ENCODE measurements around the gene ZNF462.
"Not testable (repeated sequence)": the region's sequence is repeated elsewhere in the genome, so short reads cannot be mapped to it uniquely, and the experiment has no call there.

Gene ZNF462

DNA sequence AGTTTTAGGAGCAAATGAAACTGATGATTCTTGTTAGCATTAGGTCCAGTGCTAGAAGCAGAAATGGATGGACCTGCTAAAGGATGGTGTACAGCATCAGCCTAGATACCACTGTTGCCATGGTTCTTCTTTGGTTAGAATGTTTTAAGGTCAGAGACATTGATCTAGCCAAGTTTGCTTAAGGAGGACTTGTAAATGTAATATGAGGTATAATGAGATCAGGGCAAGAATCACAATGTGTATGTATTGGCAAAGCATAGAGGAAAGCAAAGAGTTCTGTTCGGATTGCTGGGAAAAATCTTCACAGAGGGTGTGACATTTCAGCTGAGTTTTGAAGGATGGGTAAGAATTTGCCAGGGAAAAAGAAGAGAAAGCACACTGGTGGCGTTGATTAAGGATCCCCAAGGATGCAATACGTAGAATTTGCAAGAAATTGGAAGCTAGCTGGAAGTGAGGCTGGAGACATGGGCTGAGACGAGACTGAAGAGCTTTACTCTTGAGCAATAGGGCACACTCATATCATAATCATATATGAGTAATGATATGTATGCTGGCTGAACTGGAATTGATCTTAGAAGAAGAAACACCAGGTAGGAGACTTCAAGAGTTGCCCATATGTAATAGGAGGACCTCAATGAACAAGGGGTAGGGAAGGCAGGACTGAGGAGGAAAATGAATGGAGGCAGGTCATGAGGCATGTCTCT, 102.0 kb downstream of the ZNF462 start:
- DNase-seq, result no peak

DNA sequence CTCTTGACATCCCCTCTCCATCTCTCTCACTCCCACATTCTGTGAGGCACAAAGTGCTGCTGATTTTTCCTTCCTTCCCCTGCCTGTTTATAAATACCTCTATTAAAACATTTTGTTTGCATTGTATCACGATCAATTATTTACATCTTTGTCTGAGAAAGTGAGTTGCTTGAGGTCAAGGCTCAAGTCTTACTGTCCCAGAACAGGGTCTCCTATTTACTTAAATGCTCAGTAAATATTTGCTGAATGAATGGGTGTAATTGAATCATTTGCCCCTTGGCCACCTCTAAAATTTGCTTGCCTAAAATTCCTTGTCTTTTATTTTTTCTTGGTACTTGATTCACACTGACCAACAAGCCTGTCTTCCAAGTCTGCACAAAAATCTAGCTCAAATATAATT, 103.5 kb downstream of the ZNF462 start:
- no peak for DNase-seq

GRCh38 chr9:106969696-106970095, 106.7 kb downstream of the ZNF462 start:
- no peak for DNase-seq

DNA sequence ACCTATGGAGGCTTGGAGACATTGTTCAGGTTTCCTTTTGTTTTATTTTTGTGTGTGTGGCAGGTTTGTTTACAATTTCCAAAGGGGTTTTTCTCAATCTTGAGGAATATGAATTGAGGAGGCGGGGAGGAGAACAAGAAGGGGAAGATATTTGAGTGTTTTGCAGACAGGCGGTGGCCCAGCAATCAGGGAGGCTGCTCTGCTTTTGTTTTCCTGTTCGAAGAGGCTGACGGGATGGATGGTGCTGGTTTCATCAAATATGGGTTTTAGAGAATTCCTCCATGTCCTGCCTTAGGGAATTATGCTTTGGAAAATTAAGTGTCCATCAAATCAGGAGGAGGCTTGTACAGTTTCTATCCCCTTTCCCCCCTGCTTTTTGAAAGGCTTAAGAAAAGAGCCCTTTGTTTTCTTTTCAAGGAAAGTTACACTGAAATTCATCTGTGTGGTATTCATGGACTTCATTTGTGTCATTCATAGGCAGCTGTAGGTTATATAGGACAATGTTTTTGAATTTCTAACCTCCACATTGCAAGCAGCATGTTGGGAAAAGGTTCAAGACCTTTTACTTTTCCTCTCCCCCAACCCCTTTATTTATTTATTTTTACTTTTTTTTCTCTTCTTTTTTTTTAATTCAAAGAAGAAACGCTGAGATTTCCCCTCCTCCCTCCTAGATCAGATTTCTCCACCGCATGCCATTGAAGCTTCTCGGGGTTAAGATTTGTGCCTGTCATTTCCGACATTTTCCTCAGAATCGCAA, 107.4 kb downstream of the ZNF462 start:
- no peak for DNase-seq

DNA sequence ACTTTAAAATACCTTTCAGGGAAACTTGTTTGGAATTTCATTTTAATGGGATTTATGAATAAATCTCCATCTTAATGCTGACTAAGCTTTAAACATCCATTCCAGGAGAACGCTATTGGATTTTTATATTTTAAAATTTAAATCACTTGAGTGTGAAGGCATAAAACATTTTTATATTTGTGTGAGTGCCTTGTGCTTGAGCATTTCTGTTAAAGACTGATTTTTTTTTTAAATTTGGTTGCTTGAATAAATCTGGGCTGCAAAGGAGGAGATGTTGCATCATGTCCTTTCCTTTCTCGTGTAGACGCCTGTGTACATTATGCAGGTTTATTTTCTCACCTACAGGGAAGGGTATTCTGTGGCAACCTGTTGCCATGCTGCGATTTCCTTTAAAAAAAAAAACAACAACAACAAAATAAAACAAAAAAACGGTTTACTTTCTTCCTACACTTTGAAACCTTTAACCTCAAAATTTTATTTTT, 108.1 kb downstream of the ZNF462 start:
- DNase-seq, result no peak

DNA sequence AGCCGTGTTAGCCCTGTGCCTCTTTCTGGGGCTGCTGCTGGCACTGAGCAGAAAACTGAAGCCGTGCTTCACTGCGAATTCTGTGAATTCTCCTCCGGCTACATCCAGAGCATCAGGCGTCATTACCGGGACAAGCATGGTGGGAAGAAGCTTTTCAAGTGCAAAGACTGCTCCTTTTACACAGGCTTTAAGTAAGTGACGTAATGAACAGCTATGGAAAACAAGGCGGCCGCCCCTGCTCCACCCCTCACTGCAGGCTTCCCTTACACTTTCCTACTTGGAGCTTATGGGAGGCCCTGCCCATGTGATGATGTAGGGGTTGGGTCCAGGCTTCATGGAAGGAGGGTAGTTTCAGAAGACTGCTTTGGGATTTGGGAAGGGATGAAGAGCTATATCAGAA, 109.1 kb downstream of the ZNF462 start:
- DNase-seq, result no peak

DNA sequence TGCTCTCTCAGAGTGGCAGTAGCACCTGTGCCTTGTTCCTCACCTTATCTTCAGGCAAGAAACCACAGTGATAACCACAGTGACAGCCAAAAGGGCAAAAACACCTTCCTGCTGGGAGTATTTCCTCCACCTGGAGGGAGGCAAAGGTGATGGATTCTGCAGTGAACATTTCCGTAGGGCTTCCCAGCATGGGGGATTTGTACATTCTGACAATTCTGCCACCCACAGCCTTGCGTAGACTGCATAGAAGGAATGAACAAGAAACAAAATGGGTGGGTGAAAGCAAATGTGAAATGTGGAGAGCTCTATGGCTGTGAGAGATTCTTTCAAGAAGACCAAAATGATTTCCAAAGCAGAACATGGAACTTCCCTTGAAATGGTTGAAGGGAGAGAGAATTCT, 111.4 kb downstream of the ZNF462 start:
- DNase-seq, result no peak

- DNase-seq, result no peak
These were observed 113.8 kb downstream of the ZNF462 start for GRCh38 chr9:106976772-106977171.

DNA sequence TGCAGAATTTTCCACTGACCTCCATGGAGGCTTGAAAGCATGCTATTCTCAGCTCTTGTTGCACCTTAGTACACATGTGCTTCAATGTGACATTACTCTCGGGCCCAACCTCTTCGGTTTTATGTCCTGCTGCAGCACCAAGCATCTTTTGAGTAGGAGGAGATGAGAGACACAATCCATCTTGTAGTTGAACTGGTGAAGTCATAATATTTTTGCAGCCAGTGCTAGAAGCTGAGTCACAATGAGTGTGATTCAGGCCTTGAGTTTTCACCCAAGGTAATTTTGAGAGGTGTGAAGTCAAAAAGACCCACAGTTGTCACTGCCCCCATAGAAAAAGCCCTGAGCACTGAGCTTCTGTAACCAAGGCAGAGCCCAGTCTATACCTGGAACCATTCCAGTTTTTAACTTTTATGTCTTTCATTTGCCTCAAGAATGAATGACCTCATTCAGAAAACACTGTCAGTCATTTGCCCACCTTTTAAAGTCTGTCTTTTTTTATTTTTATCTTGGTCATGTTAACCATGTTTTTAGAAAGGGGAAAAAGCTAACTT, 117.7 kb downstream of the ZNF462 start:
- no peak for DNase-seq

GRCh38 chr9:106981396-106982287, 118.7 kb downstream of the ZNF462 start:
- DNase-seq, result no peak

GRCh38 chr9:106982636-106983035, 119.7 kb downstream of the ZNF462 start:
- no peak for DNase-seq

DNA sequence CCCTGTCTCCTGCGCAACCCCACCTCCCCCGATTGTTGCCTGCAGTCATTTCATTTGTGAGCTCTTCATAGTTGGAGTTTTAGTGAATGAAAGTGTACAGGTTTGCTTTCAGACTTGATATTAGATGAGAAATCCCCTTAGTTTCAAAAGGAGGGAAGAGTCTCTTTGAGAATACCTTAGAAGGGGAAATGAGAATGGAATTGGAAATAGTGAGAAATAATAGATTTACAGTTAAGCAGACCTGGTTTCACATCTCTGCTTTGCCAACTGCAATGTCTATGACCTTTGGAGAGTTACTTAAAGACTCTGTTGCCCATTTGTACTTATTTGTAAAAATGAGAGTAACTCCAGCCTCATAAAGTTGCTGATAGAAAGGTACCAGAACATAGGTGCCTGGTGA, 120.4 kb downstream of the ZNF462 start:
- no peak for DNase-seq

DNA sequence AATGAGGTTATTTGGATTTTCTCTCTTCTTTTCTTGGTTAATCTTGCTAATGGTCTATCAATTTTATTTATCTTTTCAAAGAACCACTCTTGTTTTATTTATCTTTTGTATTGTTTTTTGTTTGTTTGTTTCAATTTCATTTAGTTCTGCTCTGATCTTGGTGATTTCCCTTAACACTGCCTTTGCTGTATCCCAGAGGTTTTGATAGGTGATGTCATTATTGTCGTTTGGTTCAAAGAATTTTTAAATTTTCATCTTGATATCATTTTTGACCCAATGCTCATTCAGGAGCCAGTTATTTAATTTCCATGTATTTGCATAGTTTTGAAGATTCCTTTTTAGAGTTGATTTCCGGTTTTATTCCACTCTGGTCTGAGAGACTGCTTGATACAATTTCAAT, 126.9 kb downstream of the ZNF462 start:
- not testable (repeated sequence) for DNase-seq

- DNase-seq, result no peak
These were observed 129.2 kb downstream of the ZNF462 start for GRCh38 chr9:106992186-106992585.

GRCh38 chr9:106993603-106994002, 130.6 kb downstream of the ZNF462 start:
- DNase-seq, result no peak

- no peak for DNase-seq
These were observed 131.5 kb downstream of the ZNF462 start for GRCh38 chr9:106994463-106994862.

GRCh38 chr9:107000218-107000617, 137.3 kb downstream of the ZNF462 start:
- DNase-seq, result no peak

- no peak for DNase-seq
These were observed 142.2 kb downstream of the ZNF462 start for GRCh38 chr9:107005201-107005600.

GRCh38 chr9:107007402-107007801, 144.4 kb downstream of the ZNF462 start:
- DNase-seq, result no peak

DNA sequence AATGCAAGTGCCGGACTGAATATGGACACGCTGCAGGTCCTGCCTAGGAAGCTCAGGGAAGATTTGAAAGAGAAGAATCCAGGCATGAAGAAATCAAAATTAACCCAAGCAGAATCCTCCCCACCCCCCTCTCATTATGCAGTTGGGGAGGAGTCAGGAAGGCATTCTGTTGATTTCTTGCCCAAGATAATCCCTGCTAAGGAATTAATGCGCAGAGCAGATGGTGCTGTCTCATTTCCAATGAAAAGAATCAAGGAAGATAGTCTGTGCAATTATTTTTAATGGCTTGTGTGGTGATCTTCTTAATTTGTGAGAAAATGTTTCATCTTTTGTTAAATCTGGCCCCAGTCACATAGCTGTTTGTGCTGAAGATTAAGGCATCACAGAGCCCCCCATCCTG, 145.0 kb downstream of the ZNF462 start:
- DNase-seq, result no peak

DNA sequence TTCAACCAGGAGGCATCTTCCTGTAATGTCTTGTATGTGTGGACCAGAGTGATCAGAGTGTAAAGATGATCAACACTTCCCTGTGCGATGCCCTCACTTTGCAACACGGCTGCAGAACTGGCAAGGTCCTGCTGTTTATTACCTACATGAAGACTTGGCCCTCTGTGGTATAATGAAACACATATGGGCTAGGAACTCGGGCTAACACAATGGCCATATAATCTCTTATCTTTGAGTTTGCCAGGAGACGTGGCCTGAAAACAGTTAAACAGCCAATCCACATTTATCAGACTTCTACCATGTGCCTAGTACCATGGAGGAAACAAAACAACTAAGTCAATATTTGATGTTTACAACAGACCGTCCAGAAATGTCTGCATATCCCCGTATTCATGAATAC, 145.5 kb downstream of the ZNF462 start:
- no peak for DNase-seq

DNA sequence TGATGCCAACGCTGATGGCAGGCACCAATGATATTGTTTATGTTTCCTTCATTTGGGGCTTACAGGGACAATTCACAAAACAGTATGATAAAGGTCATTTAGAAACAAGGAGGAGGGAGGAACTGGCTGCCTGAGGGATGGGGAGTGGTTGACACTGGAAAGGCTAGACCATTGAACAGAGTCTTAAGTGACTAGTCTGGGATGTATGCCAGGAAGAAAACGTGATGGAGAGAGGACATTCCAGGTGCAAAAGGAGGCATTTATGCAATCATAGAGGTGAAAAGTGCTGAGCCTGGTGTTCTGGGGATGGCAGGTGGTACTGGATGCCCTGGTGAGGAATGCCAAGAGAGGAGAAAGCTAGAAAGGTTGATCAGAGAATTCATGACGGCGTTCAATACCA, 153.4 kb downstream of the ZNF462 start:
- DNase-seq, result no peak
